Gastroesophageal sphincter (tissue), 3 donors: ENCODE measurements around the gene SDE2.

Source experiments
- CTCF ChIP-seq, 4 experiments: fragments of 200-600 bp in 2 of 4; fragments of 450-650 bp in 2 of 4; sonication (generic) in 1 of 4; IDR thresholded peaks; one replicate each; pipeline ENCODE4 v1.5.1; 2017 to 2019; ENCODE audit warnings: antibody characterized with exemption in 4 of 4, mild to moderate bottlenecking in 2 of 4, moderate library complexity in 2 of 4
- EP300 ChIP-seq: sonication (generic); formaldehyde crosslinking; IDR thresholded peaks from one replicate; pipeline ENCODE4 v1.6.1; 2017; ENCODE audit warnings: antibody characterized with exemption, mild to moderate bottlenecking
- POLR2A ChIP-seq, 2 donors: fragments of 450-650 bp; IDR thresholded peaks; one replicate each; pipeline ENCODE4 v1.6.1; 2017; ENCODE audit warnings: antibody characterized with exemption in 2 of 2, mild to moderate bottlenecking in 2 of 2, moderate library complexity in 1 of 2
- POLR2AphosphoS5 ChIP-seq: sonication (generic); formaldehyde crosslinking; IDR thresholded peaks from one replicate; pipeline ENCODE4 v1.6.1; 2017; ENCODE audit warnings: antibody characterized with exemption

GRCh38 chr1:225962440-225962975 lies 36.6 kb downstream of the SDE2 start:
- TF ChIP-seq CTCF (IDR thresholded peaks at IDR 0.05) (peak in 2 of 4 experiments; percentile 16 to 58), POLR2A (IDR thresholded peaks at IDR 0.05) (no peak), POLR2AphosphoS5 (no peak), EP300 (no peak)
